SK-N-SH treated with all-trans-retinoic acid at 6 μM for 48 hours (cell line): Measurements from ENCODE around the gene KCTD10.

Source experiments
- ARNTL ChIP-seq: fragments of 450-650 bp; formaldehyde crosslinking; IDR thresholded peaks from 2 replicates; pipeline ENCODE4 v1.5.0; 2020; ENCODE audit warnings: low read depth, mild to moderate bottlenecking, moderate library complexity, borderline replicate concordance
- ESRRG ChIP-seq: fragments of 250-450 bp; sonication (Bioruptor Pico); IDR thresholded peaks from 2 replicates; pipeline ENCODE4 v1.6.1; 2021; ENCODE audit warnings: mild to moderate bottlenecking
- ISL1 ChIP-seq: fragments of 250-450 bp; sonication (Bioruptor Pico); IDR thresholded peaks from 2 replicates; pipeline ENCODE4 v2.1.2; 2022; ENCODE audit warnings: mild to moderate bottlenecking, moderate library complexity
- PPARA ChIP-seq: fragments of 250-450 bp; sonication (Bioruptor Pico); IDR thresholded peaks from 2 replicates; pipeline ENCODE4 v1.5.0; 2020; ENCODE audit warnings: mild to moderate bottlenecking, borderline replicate concordance
- RARB ChIP-seq: fragments of 250-450 bp; sonication (Bioruptor Pico); IDR thresholded peaks from 2 replicates; pipeline ENCODE4 v1.8.0; 2021; ENCODE audit warnings: mild to moderate bottlenecking, moderate library complexity
- TCF4 ChIP-seq: fragments of 250-450 bp; sonication (Bioruptor Pico); IDR thresholded peaks from 2 replicates; pipeline ENCODE4 v1.8.0; 2021; ENCODE audit warnings: mild to moderate bottlenecking, moderate library complexity, borderline replicate concordance
- TOX ChIP-seq: fragments of 250-450 bp; sonication (Bioruptor Pico); IDR thresholded peaks from 2 replicates; pipeline ENCODE4 v1.8.0; 2021; ENCODE audit warnings: mild to moderate bottlenecking, moderate library complexity, borderline replicate concordance
- ZFP30 ChIP-seq: fragments of 450-650 bp; formaldehyde crosslinking; IDR thresholded peaks from 2 replicates; pipeline ENCODE4 v1.5.0; 2022; ENCODE audit warnings: mild to moderate bottlenecking, moderate library complexity
- ZNF8 ChIP-seq: fragments of 450-650 bp; formaldehyde crosslinking; IDR thresholded peaks from 2 replicates; pipeline ENCODE4 v1.5.0; 2020; ENCODE audit warnings: mild to moderate bottlenecking, moderate library complexity

GRCh38 chr12:109491671-109492070 is 14.6 kb upstream of the KCTD10 start:
- TF ChIP-seq PPARA (CRISPR knock-in tag) (no peak), ZNF8 (CRISPR knock-in tag) (no peak), ZFP30 (CRISPR knock-in tag) (no peak), TCF4 (CRISPR knock-in tag) (no peak), ARNTL (no peak), ISL1 (CRISPR knock-in tag) (no peak), RARB (CRISPR knock-in tag) (no peak), ESRRG (no peak), TOX (no peak)
